IPS-NIHi7 (cell line): Measurements from ENCODE around the gene DCP1A.
A peak's percentile ranks its signal among the peaks of the same experiment; 100 is the strongest.
"Not testable (repeated sequence)": the region's sequence is repeated elsewhere in the genome, so short reads cannot be mapped to it uniquely, and the experiment has no call there.

ENCODE experiments used
- DNase-seq: peaks from one replicate; pipeline ENCODE4 v3.0.0; 2012; ENCODE audit warnings: mixed read lengths; ENCODE audit errors: extremely low spot score

Gene DCP1A

GRCh38 chr3:53328746-53329145, 18.6 kb downstream of the DCP1A start:
- DNase-seq, result peak; percentile 12

DNA sequence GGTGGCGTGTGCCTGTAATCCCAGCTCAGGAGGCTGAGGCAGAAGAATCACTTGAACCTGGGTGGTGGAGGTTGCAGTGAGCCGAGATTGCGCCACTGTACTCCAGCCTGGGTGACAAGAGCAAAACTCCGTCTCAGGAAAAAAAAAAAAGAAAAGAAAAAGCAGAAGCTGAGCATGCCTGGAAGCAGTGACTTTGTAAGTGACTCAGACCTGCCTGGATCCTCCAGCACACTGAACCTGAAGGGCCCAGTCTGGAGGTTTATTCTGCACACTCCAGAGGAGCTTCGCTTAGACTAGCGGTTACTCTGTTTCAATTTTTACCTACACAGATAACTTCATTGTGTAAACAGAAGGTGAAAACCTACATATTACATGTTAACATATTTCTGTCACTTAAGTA, 19.4 kb downstream of the DCP1A start:
- DNase-seq, result not testable (repeated sequence)

DNA sequence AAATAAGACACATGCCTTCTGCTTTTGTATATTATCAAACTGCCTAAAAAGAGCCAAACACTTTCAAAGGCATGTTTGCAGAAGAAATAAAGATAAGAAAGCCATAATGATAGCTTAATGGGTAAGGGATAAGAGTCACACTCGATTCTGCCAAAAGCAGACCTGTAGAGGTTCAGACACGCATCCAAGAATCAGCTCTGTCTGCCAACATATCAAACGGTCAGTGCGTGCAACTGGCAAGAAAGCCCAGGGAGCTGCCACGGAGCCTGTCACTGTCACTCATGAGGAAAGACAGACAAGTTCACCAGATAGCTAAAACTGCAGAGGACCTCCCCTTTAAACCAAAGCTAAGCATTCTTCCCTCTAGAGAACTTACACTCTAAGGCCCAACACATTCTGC, 23.2 kb downstream of the DCP1A start:
- no peak for DNase-seq

DNA sequence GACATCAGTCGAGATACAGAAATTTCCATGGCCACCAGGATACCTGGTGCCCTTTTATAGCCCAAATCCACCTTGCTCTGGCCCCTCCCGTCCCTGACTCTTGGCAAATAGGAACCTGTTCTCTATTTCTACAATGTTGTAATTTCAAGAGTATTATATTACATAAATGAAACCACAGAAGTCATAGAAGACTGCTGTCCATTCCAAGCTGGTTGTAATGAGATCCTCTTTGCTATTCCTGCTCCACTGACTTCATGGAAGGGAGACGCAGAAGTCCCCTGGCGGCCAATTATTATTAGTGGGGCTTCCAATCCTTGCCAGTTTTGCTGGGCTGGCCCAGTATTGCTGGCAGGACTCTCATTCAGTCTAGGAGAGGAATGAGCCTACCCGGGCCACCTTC, 26.6 kb downstream of the DCP1A start:
- no peak for DNase-seq

DNA sequence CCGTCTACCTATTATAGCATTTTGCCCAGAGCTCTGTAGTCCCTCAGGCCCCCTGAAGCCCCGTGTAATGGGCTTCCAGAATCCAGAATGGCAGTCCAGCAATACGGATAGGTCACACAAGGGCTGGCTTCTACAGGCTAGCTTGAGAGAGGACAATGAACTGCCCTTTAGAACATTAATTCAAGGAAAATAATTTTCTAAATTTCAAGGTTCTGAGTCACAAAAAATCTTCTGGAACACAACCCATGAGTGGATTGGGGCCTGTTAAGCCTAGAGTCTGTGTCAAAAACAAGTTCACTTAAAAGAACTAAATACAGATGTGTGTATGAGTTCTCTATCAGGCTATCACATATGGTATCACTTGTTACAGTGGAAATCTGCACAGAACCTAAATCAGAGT, 28.8 kb downstream of the DCP1A start:
- DNase-seq, result no peak

DNA sequence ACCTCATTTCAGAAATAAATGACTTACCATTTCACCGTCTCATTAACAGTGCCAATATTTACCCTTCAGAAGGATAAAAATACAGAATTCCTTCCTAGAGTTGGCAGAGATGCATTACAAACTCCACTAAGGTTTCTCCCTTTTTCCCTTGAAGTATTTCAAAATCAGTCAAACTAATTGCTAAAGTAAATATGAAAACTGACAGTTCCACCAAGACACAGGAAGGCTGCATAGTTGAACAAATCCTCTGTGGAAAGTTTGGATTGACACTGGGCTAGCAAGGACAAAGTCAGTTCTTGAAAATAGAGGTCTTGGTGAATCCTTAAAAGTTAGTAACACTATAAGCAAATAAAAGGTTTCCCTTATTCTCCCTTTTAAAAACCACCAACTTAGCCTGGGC, 34.5 kb downstream of the DCP1A start:
- no peak for DNase-seq

DNA sequence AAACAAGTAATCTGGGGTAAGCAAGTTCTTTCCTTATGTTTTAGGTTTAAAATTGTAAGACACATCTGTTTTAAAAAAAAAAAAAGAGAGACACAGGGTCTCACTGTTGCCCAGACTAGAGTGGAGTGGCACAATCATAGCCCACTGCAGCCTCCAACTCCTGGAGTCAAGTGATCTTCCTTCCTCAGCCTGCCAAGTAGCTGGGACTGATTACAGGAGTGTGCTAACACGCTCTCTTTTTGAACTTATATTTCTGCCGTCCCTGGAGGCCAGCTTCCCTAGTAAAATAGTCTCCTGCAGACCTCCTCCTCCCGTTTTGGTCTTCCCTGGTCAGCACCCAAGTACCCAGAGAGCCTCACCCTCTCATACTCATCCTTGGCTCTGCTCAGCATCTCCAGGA, 35.5 kb downstream of the DCP1A start:
- DNase-seq, result no peak

DNA sequence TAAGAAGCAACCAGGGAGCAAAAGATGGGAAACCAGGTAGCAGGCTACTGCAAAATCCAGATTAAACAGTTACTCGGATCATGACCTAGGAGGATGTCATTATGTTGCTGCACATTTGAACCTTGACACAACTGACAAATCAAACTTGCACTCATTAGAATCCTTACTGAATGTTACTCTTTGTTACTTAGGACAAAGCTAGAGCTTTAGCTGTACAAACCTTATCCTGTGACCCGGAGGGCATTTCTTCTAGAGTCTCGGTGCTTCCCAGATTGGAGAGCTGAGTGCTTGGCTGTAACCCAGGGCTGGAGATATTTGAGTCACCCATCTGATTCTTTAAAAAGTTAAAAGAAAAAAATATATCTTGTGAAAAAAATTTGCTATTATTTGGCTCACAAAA, 43.4 kb downstream of the DCP1A start:
- DNase-seq, result no peak

DNA sequence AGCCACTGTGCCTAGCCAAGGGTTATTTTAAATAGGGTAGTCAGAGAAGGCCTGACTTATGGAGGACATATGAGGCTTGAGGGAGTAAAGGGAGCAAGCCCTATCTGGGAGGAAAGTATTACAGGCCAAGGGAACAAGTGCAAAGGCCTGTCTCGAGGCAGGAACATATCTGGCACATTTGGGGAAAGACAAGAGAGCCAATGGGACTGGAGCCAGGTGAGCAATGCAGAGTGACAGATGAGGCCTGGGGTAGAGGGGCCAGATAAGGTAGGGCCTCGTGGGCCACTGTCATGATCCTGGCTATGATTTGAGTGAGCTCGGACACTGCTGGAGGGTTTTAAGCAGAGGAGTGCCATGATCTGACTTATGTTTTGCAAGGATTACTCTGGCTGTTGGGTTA, 43.8 kb downstream of the DCP1A start:
- no peak for DNase-seq

- no peak for DNase-seq
Measured at GRCh38 chr3:53300826-53301225, 46.5 kb downstream of the DCP1A start.

DNA sequence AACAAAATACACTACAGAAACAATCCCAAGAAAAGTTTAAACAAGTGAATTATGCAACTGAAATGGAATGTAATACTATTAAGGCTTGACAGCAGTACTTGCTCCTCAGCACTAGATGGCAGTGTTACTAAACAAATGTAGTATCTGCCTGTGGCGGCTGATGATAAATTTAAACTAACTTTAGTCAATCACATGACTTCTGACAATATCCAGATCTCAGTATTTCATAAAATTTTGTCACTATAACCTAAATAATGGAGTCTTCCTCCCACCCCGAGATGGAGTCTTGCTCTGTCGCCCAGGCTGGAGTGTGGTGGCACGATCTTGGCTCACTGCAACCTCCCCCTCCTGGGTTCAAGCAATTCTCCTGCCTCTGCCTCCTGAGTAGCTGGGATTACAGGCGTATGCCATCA, 47.7 kb downstream of the DCP1A start:
- DNase-seq, result peak; percentile 56

- DNase-seq, result no peak
Measured at GRCh38 chr3:53295410-53295809, 51.9 kb downstream of the DCP1A start.

- DNase-seq, result no peak
Measured at GRCh38 chr3:53293867-53294266, 53.5 kb downstream of the DCP1A start.

- DNase-seq, result no peak
Measured at GRCh38 chr3:53288214-53288613, 59.1 kb downstream of the DCP1A start.

DNA sequence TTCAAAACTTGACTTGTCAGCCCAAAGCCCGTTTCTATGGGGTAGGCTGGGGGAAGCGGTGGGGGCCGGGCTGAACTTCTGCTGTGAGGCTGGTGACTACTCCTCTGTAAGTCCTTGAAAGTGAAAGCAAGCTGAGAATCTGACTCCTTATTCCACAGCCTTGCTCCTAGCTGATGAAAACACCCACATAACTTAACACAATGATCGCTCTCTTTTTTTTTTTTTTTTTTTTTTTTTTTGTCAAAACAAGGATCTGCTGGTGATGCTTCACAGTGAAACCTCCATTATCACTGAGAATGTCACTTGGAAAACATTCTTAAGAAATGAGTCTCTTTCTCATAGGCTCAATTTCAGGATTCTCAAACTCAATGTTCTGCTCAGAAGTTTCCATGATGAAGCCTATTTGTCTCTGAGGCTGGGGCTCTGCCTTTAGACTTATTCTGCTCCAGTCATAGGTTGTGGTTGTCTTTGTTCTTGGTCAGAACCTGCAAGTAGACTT, 60.2 kb downstream of the DCP1A start:
- DNase-seq, result peak; percentile 74

GRCh38 chr3:53286727-53287126, 60.6 kb downstream of the DCP1A start:
- peak; percentile 44 for DNase-seq

- DNase-seq, result no peak
Measured at GRCh38 chr3:53282581-53282980, 64.8 kb downstream of the DCP1A start.

- no peak for DNase-seq
Measured at GRCh38 chr3:53278667-53279066, 68.7 kb downstream of the DCP1A start.

DNA sequence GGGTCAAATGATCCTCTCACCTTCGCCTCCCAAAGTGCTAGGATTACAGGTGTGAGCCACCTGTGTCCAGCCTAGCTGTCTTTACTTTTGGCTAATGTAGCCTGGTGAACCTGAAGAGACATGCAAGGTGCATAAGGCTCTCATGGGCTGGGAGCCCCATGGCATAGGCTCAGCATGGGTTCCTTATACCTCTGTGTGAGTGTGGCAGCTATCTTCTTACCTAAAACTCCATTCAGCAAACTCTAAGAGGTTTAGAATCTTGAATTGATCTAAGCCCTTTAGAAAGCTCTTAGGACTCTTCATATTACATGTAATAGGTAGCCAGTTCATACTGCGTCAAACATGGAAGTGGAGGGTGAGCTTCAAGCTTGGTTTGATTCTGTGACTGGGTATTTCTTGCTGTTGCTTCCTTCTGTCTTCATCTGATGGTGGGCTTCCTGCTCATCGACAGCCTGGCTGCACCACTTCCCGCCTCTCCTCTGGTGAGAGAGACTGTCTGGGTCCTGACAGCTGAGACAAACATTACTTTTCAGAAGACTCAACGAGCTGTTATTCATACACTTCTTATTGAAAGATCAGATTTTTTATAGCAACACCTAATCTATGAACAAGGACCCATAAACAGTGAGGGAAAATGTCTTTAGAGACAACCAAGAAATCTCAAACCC, 72.3 kb downstream of the DCP1A start:
- no peak for DNase-seq

DNA sequence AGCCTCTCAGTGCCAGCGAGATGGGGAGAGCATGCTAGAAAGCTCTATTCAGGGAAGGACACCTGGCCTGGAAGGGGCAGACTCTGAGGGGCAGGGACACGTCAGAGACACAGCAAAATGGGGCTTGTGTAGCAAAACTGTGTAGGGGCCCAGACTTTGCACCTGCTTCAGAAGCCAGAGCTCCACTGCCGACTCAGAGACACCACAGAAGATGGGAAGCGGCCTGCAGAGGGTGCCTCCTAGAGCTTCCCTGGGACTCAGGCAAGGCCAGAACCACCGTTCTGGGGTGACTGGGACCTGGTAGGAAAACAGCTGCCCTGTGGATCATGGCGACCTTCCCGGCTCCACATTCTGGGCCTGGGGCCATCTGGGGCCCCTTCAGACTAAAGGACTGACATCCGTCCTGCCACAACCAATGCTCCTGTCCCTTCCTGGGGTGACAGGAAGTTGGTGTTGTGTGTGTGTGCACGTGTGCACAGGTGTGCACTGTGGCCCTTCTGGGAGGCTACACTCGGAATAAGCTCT, 74.1 kb downstream of the DCP1A start:
- DNase-seq, result no peak

- DNase-seq, result peak; percentile 86
Measured at GRCh38 chr3:53269888-53270880, 77.2 kb downstream of the DCP1A start.

DNA sequence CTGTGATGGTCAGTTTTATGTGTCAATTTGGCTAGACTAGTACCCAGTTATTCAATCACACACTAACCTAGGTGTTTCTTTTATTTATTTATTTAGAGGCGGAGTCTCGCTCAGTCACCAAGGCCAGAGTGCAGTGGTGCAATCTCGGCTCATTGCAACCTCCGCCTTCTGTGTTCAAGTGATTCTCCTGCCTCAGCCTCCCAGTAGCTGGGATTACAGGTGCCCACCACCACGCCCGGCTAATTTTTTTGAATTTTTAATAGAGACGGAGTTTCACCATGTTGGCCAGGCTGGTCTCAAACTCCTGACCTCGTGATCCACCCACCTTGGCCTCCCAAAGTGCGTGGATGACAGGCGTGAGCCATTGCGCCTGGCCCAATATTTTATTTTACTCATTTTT, 78.2 kb downstream of the DCP1A start:
- DNase-seq, result not testable (repeated sequence)

DNA sequence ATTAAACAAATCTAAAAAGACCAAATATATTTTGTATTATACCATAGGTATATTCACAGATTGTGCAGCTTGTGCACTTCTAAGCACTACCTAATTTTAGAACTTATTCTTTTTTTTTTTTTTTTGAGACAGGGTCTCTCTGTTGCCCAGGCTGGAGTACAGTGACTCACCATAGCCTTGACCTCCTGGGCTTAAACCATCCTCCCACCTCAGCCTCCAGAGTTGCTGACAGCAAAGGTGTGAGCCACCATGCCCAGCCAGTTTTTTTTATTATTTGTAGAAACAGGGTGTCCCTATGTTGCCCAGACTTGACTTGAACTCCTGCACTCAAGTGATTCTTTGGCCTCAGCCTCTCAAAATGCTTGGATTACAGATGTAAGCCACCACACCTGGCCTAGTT, 79.6 kb downstream of the DCP1A start:
- DNase-seq, result no peak
